SK-N-SH (cell line): ENCODE measurements around the gene MAP3K7CL.

ENCODE experiments used
- CHD2 ChIP-seq: fragments of 150-350 bp; IDR thresholded peaks from 2 replicates; pipeline ENCODE4 v1.6.1; 2018; ENCODE audit warnings: low read length; ENCODE audit not compliant: partially characterized antibody
- CTCF ChIP-seq: fragments of 200-600 bp; sonication (generic); IDR thresholded peaks from 2 replicates; pipeline ENCODE4 v1.6.1; 2017; ENCODE audit warnings: antibody characterized with exemption, mild to moderate bottlenecking, moderate library complexity
- EP300 ChIP-seq, 2 experiments: IDR thresholded peaks; 2 replicates each; pipeline versions ENCODE4 v1.4.0 to v1.6.1; 2012; ENCODE audit warnings: borderline replicate concordance in 1 of 2, low read depth in 1 of 2, low read length in 1 of 2
- EZH2phosphoT487 ChIP-seq: fragments of 200-600 bp; sonication (generic); IDR thresholded peaks from 2 replicates; pipeline ENCODE4 v1.6.1; 2017; ENCODE audit warnings: low read depth, mixed run types, mild to moderate bottlenecking, antibody characterized with exemption, moderate library complexity, borderline replicate concordance
- FOXM1 ChIP-seq: IDR thresholded peaks from 2 replicates; pipeline ENCODE4 v1.4.0; 2012; ENCODE audit warnings: low read depth, mild to moderate bottlenecking
- MAX ChIP-seq: IDR thresholded peaks from 2 replicates; pipeline ENCODE4 v1.4.0; 2012; ENCODE audit warnings: low read depth
- NRF1 ChIP-seq: IDR thresholded peaks from 2 replicates; pipeline ENCODE4 v1.6.1; 2012; ENCODE audit warnings: low read depth, mild to moderate bottlenecking, low read length
- PBX3 ChIP-seq: IDR thresholded peaks from 2 replicates; pipeline ENCODE4; 2012
- POLR2AphosphoS5 ChIP-seq: IDR thresholded peaks from 2 replicates; pipeline ENCODE4 v1.6.1; 2012; ENCODE audit warnings: low read depth, low read length
- SIN3A ChIP-seq: IDR thresholded peaks from 2 replicates; pipeline ENCODE4 v1.6.1; 2012; ENCODE audit warnings: low read depth, mild to moderate bottlenecking, low read length, moderate library complexity, borderline replicate concordance
- SMC3 ChIP-seq: IDR thresholded peaks from 2 replicates; pipeline ENCODE4 v1.6.1; 2012; ENCODE audit warnings: low read depth, low read length, improper control_type of control experiment
- TCF12 ChIP-seq: IDR thresholded peaks from 2 replicates; pipeline ENCODE4 v1.4.0; 2012
- USF2 ChIP-seq: fragments of 150-350 bp; IDR thresholded peaks from 2 replicates; pipeline ENCODE4 v1.6.1; 2017; ENCODE audit warnings: antibody characterized with exemption, low read length, low read depth, borderline replicate concordance
- YY1 ChIP-seq: IDR thresholded peaks from 2 replicates; pipeline ENCODE4 v1.4.0; 2012; ENCODE audit warnings: low read depth, mild to moderate bottlenecking

- TF ChIP-seq CTCF: peak; percentile 75
- no peak for TF ChIP-seq YY1
- peak; percentile 58; the same call in 1 of the 2 replicates for TF ChIP-seq POLR2AphosphoS5
- peak; percentile 78 for TF ChIP-seq MAX
- TF ChIP-seq TCF12: peak; percentile 65
- TF ChIP-seq NRF1: no peak
- TF ChIP-seq PBX3: peak; percentile 62
- no peak for TF ChIP-seq SMC3
- TF ChIP-seq SIN3A: peak; percentile 71; the same call in 1 of the 2 replicates
- TF ChIP-seq EP300 (IDR thresholded peaks at IDR 0.05; ENCODE audit: borderline replicate concordance in 1 of 2, low read depth in 1 of 2, low read length in 1 of 2): peak in 1 of 2 experiments; percentile 53; a peak in 1 of 4 replicates
- TF ChIP-seq EZH2phosphoT487: no peak
- TF ChIP-seq CHD2: no peak
- TF ChIP-seq FOXM1: 0 out of 2 replicates have a peak, but pooled peaks have one; percentile 45
- no peak for TF ChIP-seq USF2
Observed at GRCh38 chr21:29195981-29196669, 65.7 kb downstream of the MAP3K7CL start.
